HepG2 (cell line): Measurements from ENCODE around the gene BPIFB6. TPM values are rescaled to one million over a fixed set of nuclear protein-coding genes. Genes with fewer than 3 reads are reported as not detected.

Source experiments
- AHDC1 ChIP-seq: sonication (generic); formaldehyde crosslinking; IDR thresholded peaks from 2 replicates; pipeline ENCODE4 v1.5.1; 2020; ENCODE audit warnings: mild to moderate bottlenecking, missing genetic modification reagents, borderline replicate concordance
- HNRNPL ChIP-seq: fragments of 200-400 bp; formaldehyde crosslinking; IDR thresholded peaks from 2 replicates; pipeline ENCODE4 v1.6.1; 2017; ENCODE audit warnings: mild to moderate bottlenecking, low read depth, low read length
- KMT2B ChIP-seq: IDR thresholded peaks from 2 replicates; pipeline ENCODE4 v1.6.1; 2016; ENCODE audit warnings: missing genetic modification reagents, missing compliant biosample characterization
- MEIS1 ChIP-seq: sonication (generic); formaldehyde crosslinking; IDR thresholded peaks from 2 replicates; pipeline ENCODE4 v1.9.0; 2021; ENCODE audit warnings: mild to moderate bottlenecking, missing genetic modification reagents, moderate library complexity, borderline replicate concordance
- MEIS2 ChIP-seq: sonication (generic); formaldehyde crosslinking; IDR thresholded peaks from 2 replicates; pipeline ENCODE4 v1.9.0; 2021; ENCODE audit warnings: mild to moderate bottlenecking, missing genetic modification reagents
- RAD51 ChIP-seq: fragments of 450-650 bp; IDR thresholded peaks from 2 replicates; pipeline ENCODE4 v1.6.1; 2016; ENCODE audit warnings: borderline replicate concordance
- ZNF160 ChIP-seq: sonication (generic); formaldehyde crosslinking; IDR thresholded peaks from 2 replicates; pipeline ENCODE4 v1.8.0; 2022; ENCODE audit warnings: mild to moderate bottlenecking, inconsistent platforms, missing genetic modification reagents
- ZNF629 ChIP-seq: sonication (generic); formaldehyde crosslinking; conservative IDR thresholded peaks from 2 replicates; pipeline ENCODE4 v1.5.0; 2020; ENCODE audit warnings: missing genetic modification reagents
- ZNF878 ChIP-seq: sonication (generic); formaldehyde crosslinking; IDR thresholded peaks from 2 replicates; pipeline ENCODE4 v1.8.1; 2023; ENCODE audit warnings: mild to moderate bottlenecking, missing genetic modification reagents, moderate library complexity
- polyA plus RNA-seq, 8 experiments: library from polyadenylated mRNA; depleted of rRNA in 3 of 8; stranded (reverse) in 7 of 8; unstranded in 1 of 8; fragments of >200 nt; fragmentation: Illumina TruSeq in 4 of 8; extraction: Trizol in 4 of 8; gene quantifications; 2 replicates each; pipeline versions ENCODE4 v1.2.1 to v1.2.3, GENCODE V29; 2011 to 2016; ENCODE audit warnings: low read depth in 4 of 8, missing spikeins in 1 of 8, mixed read lengths in 1 of 8; ENCODE audit not compliant: insufficient read depth in 1 of 8
- total RNA-seq, 5 experiments: library from RNA; depleted of rRNA; stranded (reverse); fragments of >200 nt; fragmentation: Illumina TruSeq; extraction: Trizol; gene quantifications; 2 replicates each; pipeline ENCODE4 v1.2.3, GENCODE V29; 2016; ENCODE audit warnings: low read depth in 1 of 5
- TF ChIP-seq, protein P1 (sequence below): sonication (generic); formaldehyde crosslinking; IDR thresholded peaks from 2 replicates; pipeline ENCODE4 v1.4.0; 2020; ENCODE audit warnings: missing genetic modification reagents
- TF ChIP-seq, protein P2 (sequence below): sonication (generic); formaldehyde crosslinking; IDR thresholded peaks from 2 replicates; pipeline ENCODE4 v1.4.0; 2020; ENCODE audit warnings: missing genetic modification reagents
- TF ChIP-seq, protein P3 (sequence below): sonication (generic); formaldehyde crosslinking; IDR thresholded peaks from 2 replicates; pipeline ENCODE4 v1.9.0; 2021; ENCODE audit warnings: missing genetic modification reagents, borderline replicate concordance
- TF ChIP-seq, protein P4 (sequence below): sonication (generic); formaldehyde crosslinking; IDR thresholded peaks from 2 replicates; pipeline ENCODE4 v1.5.0; 2020; ENCODE audit warnings: missing genetic modification reagents

Gene BPIFB6
- total and polyA plus RNA-seq, 2 of the 13 experiments (the other 11 are each of a cell fraction or from before 2014, with no cell fraction given), result 0.13 to 1.7 TPM

- no peak for TF ChIP-seq MEIS1
- TF ChIP-seq, protein P1, sequence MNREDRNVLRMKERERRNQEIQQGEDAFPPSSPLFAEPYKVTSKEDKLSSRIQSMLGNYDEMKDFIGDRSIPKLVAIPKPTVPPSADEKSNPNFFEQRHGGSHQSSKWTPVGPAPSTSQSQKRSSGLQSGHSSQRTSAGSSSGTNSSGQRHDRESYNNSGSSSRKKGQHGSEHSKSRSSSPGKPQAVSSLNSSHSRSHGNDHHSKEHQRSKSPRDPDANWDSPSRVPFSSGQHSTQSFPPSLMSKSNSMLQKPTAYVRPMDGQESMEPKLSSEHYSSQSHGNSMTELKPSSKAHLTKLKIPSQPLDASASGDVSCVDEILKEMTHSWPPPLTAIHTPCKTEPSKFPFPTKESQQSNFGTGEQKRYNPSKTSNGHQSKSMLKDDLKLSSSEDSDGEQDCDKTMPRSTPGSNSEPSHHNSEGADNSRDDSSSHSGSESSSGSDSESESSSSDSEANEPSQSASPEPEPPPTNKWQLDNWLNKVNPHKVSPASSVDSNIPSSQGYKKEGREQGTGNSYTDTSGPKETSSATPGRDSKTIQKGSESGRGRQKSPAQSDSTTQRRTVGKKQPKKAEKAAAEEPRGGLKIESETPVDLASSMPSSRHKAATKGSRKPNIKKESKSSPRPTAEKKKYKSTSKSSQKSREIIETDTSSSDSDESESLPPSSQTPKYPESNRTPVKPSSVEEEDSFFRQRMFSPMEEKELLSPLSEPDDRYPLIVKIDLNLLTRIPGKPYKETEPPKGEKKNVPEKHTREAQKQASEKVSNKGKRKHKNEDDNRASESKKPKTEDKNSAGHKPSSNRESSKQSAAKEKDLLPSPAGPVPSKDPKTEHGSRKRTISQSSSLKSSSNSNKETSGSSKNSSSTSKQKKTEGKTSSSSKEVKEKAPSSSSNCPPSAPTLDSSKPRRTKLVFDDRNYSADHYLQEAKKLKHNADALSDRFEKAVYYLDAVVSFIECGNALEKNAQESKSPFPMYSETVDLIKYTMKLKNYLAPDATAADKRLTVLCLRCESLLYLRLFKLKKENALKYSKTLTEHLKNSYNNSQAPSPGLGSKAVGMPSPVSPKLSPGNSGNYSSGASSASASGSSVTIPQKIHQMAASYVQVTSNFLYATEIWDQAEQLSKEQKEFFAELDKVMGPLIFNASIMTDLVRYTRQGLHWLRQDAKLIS (CRISPR knock-in tag), result 0 out of 2 replicates have a peak, but pooled peaks have one; percentile 46
- peak; percentile 86 for TF ChIP-seq ZNF629 (CRISPR knock-in tag)
- no peak for TF ChIP-seq AHDC1
- peak; percentile 65; the same call in 1 of the 2 replicates for TF ChIP-seq MEIS2 (CRISPR knock-in tag)
- TF ChIP-seq KMT2B (CRISPR knock-in tag), result peak; percentile 10; the same call in 1 of the 2 replicates
- TF ChIP-seq, protein P2, sequence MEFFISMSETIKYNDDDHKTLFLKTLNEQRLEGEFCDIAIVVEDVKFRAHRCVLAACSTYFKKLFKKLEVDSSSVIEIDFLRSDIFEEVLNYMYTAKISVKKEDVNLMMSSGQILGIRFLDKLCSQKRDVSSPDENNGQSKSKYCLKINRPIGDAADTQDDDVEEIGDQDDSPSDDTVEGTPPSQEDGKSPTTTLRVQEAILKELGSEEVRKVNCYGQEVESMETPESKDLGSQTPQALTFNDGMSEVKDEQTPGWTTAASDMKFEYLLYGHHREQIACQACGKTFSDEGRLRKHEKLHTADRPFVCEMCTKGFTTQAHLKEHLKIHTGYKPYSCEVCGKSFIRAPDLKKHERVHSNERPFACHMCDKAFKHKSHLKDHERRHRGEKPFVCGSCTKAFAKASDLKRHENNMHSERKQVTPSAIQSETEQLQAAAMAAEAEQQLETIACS (CRISPR knock-in tag), result no peak
- TF ChIP-seq, protein P3, sequence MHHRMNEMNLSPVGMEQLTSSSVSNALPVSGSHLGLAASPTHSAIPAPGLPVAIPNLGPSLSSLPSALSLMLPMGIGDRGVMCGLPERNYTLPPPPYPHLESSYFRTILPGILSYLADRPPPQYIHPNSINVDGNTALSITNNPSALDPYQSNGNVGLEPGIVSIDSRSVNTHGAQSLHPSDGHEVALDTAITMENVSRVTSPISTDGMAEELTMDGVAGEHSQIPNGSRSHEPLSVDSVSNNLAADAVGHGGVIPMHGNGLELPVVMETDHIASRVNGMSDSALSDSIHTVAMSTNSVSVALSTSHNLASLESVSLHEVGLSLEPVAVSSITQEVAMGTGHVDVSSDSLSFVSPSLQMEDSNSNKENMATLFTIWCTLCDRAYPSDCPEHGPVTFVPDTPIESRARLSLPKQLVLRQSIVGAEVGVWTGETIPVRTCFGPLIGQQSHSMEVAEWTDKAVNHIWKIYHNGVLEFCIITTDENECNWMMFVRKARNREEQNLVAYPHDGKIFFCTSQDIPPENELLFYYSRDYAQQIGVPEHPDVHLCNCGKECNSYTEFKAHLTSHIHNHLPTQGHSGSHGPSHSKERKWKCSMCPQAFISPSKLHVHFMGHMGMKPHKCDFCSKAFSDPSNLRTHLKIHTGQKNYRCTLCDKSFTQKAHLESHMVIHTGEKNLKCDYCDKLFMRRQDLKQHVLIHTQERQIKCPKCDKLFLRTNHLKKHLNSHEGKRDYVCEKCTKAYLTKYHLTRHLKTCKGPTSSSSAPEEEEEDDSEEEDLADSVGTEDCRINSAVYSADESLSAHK (CRISPR knock-in tag), result no peak
- TF ChIP-seq ZNF160 (CRISPR knock-in tag), result no peak
- TF ChIP-seq HNRNPL, result 0 out of 2 replicates have a peak, but pooled peaks have one; percentile 56
- no peak for TF ChIP-seq RAD51
- TF ChIP-seq, protein P4, sequence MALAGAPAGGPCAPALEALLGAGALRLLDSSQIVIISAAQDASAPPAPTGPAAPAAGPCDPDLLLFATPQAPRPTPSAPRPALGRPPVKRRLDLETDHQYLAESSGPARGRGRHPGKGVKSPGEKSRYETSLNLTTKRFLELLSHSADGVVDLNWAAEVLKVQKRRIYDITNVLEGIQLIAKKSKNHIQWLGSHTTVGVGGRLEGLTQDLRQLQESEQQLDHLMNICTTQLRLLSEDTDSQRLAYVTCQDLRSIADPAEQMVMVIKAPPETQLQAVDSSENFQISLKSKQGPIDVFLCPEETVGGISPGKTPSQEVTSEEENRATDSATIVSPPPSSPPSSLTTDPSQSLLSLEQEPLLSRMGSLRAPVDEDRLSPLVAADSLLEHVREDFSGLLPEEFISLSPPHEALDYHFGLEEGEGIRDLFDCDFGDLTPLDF (CRISPR knock-in tag), result no peak
- TF ChIP-seq ZNF878 (CRISPR knock-in tag), result no peak; the same call in 1 of the 2 replicates
These were observed 7.8 kb upstream of the BPIFB6 start (continued) for GRCh38 chr20:33023439-33024242.
